CD4-positive, alpha-beta T cell treated with Interleukin-15 for 4 hours (primary cell): Measurements from ENCODE around the gene ATP1A4.

Experiments used
- DNase-seq: peaks from one replicate; pipeline ENCODE4 v3.0.0-alpha.2; 2020; ENCODE audit warnings: low spot score

Gene ATP1A4

DNA sequence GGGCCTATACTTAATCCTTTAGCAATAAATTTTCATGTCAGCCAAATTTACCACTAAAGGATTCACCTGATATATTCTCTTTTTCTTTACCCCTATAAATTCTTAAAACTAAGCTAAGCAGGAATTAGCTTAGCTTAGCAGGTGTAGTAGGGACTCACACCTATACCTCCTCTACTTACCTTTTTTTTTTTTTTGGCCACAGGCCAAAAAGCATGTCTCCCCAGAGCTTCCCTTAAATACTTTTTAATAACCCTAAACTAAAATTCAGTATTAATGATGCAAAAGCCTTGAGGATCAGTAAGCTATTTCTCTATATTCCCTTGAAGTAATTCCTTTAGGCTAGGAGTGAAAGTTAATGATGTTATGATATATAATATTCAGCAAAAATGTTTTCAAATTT, 77.0 kb downstream of the ATP1A4 start:
- DNase-seq, result no peak

DNA sequence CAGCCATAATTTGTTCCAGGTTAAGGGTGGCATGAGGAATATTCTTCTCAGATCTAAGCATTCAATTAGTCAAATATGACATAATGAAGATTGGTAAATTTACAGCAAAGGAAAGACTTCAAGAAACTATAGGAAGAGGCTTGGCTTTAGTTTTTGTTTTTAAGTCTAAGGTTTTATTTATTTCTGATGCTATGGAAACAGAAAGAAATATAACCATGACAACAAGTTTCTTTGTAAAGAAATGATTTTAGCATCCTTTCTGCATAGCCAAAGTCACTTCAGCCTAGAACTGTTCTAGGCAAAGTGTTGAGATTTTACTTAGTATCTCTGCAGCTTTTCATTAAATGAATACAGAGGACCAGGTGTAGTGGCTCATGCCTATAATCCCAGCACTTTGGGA, 81.5 kb downstream of the ATP1A4 start:
- no peak for DNase-seq
